Ovary (tissue), 9 donors: ENCODE data around the gene LRTM2. TPM values are rescaled to one million over a fixed set of nuclear protein-coding genes. Genes with fewer than 3 reads are reported as not detected.
A peak's percentile ranks its signal among the peaks of the same experiment; 100 is the strongest.

Source experiments
- DNase-seq, 5 donors: peaks; one replicate each; pipeline ENCODE4 v3.0.0-alpha.2; 2019 to 2020
- H3K27ac ChIP-seq, 2 donors: fragments of 200-600 bp; one replicate each; pipeline versions ENCODE4 v1.5.1 to v1.8.0; 2019 to 2022
- H3K27me3 ChIP-seq: fragments of 200-600 bp; one replicate; pipeline ENCODE4 v1.8.0; 2022
- H3K36me3 ChIP-seq: fragments of 200-600 bp; sonication (generic); one replicate; pipeline ENCODE4 v1.5.1; 2019
- H3K4me1 ChIP-seq: one replicate; pipeline ENCODE4 v1.8.1; 2013; ENCODE audit warnings: mild to moderate bottlenecking, moderate library complexity; ENCODE audit not compliant: insufficient read depth
- H3K4me3 ChIP-seq: fragments of 200-600 bp; sonication (generic); one replicate; pipeline ENCODE4 v1.5.1; 2017
- H3K9me3 ChIP-seq, 2 donors: fragments of 200-600 bp in 1 of 2; sonication (generic) in 1 of 2; one replicate each; pipeline versions ENCODE4 v1.5.1 to v1.8.1; 2013 to 2019; ENCODE audit warnings: mild to moderate bottlenecking in 1 of 2, moderate library complexity in 1 of 2
- CTCF ChIP-seq, 3 donors: fragments of 450-650 bp in 2 of 3; fragments of 200-600 bp in 1 of 3; IDR thresholded peaks; one replicate each; pipeline versions ENCODE4 v1.5.1 to v1.8.0; 2016 to 2022; ENCODE audit warnings: antibody characterized with exemption in 3 of 3, mild to moderate bottlenecking in 1 of 3
- EP300 ChIP-seq: sonication (generic); formaldehyde crosslinking; IDR thresholded peaks from one replicate; pipeline ENCODE4 v1.6.1; 2017; ENCODE audit warnings: antibody characterized with exemption
- POLR2A ChIP-seq: fragments of 450-650 bp; IDR thresholded peaks from one replicate; pipeline ENCODE4 v1.6.1; 2017; ENCODE audit warnings: antibody characterized with exemption, mild to moderate bottlenecking, moderate library complexity
- WGBS, 3 donors: extraction: QIAGEN DNeasy Blood & Tissue Kit in 1 of 3; methylation state at CpG; one replicate each; pipeline versions ENCODE4 v1.1.5 to v1.1.7; 2013 to 2017; 5-methylcytosine and 5-hydroxymethylcytosine counted together
- intact Hi-C, 4 donors: fragments of 100-400 bp; cut with DNase I; formaldehyde crosslinking; loops; one replicate each; pipeline versions ENCODE4 v1.11.0 to v1.15.1; 2022 to 2023
- polyA plus RNA-seq, 2 donors: library from polyadenylated mRNA; stranded (reverse); fragments of 200-250 nt in 1 of 2; fragments of 350-450 nt in 1 of 2; fragmentation: Illumina TruSeq in 1 of 2; extraction: RNeasy Lipid Tissue Mini Kit (QIAGEN cat#74804) in 1 of 2; gene quantifications; one replicate each; pipeline ENCODE4 v1.2.3, GENCODE V29; 2013 to 2014
- total RNA-seq, 7 donors: library from RNA; depleted of rRNA in 2 of 7; stranded (reverse); fragments of >200 nt in 2 of 7; fragmentation: NEBNext Ultra II Directional in 3 of 7; extraction: Animal tissue kit (Norgen Biotek cat#: 25700) in 3 of 7; gene quantifications; one replicate each; pipeline versions ENCODE4 v1.1.0 to v1.2.4, GENCODE V29; 2016 to 2023
- donor health status: DM: no; HTN: no; CAD: no; lungs with moderate emphysema.
- donor health status: DM: no; HTN: no; CAD: no.
- donor health status: Bipolar disorder and iron deficiency.
- donor health status: DM: yes; HTN: yes; CAD: no.
- donor health status: DM: no; HTN: no; CAD: no.
- donor health status: DM: yes; HTN: yes; CAD: no.

LRTM2 gene
- total and polyA plus RNA-seq, 9 donors = not detected

- WGBS, 3 donors = 72 to 77% (median 74%) methylated on average over 26 of the region's 26 CpGs
- Histone ChIP-seq H3K27ac (no peak overlapping the region), H3K9me3 (no peaks in the 10 kb centered on the region), H3K4me1 (no peaks in the 10 kb centered on the region), H3K4me3 (no peak overlapping the region), H3K27me3 (no peaks in the 10 kb centered on the region), H3K36me3 (no peaks in the 10 kb centered on the region)
- TF ChIP-seq CTCF (IDR thresholded peaks at IDR 0.05) (no peak), EP300 (no peak), POLR2A (no peak)
- peak in 1 of 5 donors; percentile 7 for DNase-seq
- intact Hi-C loops = no loop called here
Measured at GRCh38 chr12:1838205-1838993, 18.0 kb downstream of the LRTM2 start.

GRCh38 chr12:1838994-1839365 lies 18.6 kb downstream of the LRTM2 start:
- Histone ChIP-seq H3K9me3 (no peaks in the 10 kb centered on the region), H3K4me3 (no peak overlapping the region), H3K27me3 (no peaks in the 10 kb centered on the region), H3K27ac (no peak overlapping the region), H3K4me1 (no peaks in the 10 kb centered on the region), H3K36me3 (no peaks in the 10 kb centered on the region)
- 80 to 88% (median 80%) methylated on average over 15 of the region's 15 CpGs for WGBS, 3 donors
- intact Hi-C loops = no loop called here
- no peak for TF ChIP-seq CTCF (IDR thresholded peaks at IDR 0.05)
- no peak for TF ChIP-seq POLR2A
- no peak for TF ChIP-seq EP300
- DNase-seq = no peak

- H3K4me3 ChIP-seq = no peak overlapping the region
- TF ChIP-seq CTCF (IDR thresholded peaks at IDR 0.05) = no peak
- TF ChIP-seq POLR2A = no peak
- TF ChIP-seq EP300 = no peak
- H3K9me3 ChIP-seq = no peaks in the 10 kb centered on the region
- no peak overlapping the region for H3K27ac ChIP-seq
- WGBS, 3 donors = 86 to 93% (median 88%) methylated on average over 10 of the region's 10 CpGs
- H3K4me1 ChIP-seq = no peaks in the 10 kb centered on the region
- DNase-seq = no peak
- no peaks in the 10 kb centered on the region for H3K36me3 ChIP-seq
- intact Hi-C loops = no loop called here
- no peaks in the 10 kb centered on the region for H3K27me3 ChIP-seq
Measured at GRCh38 chr12:1839464-1839863, 19.1 kb downstream of the LRTM2 start.

- H3K27me3 ChIP-seq = no peaks in the 10 kb centered on the region
- WGBS, 3 donors = 70 to 73% (median 71%) methylated on average over 24 of the region's 24 CpGs
- intact Hi-C loops = no loop called here
- no peak overlapping the region for H3K4me3 ChIP-seq
- no peaks in the 10 kb centered on the region for H3K4me1 ChIP-seq
- no peak for TF ChIP-seq CTCF (IDR thresholded peaks at IDR 0.05)
- TF ChIP-seq POLR2A = no peak
- no peak for TF ChIP-seq EP300
- H3K9me3 ChIP-seq = no peaks in the 10 kb centered on the region
- H3K27ac ChIP-seq = no peak overlapping the region
- DNase-seq = peak in 1 of 5 donors; percentile 7
- no peaks in the 10 kb centered on the region for H3K36me3 ChIP-seq
Measured at GRCh38 chr12:1839956-1840951, 19.9 kb downstream of the LRTM2 start.
